HG03520 (cell line): ENCODE results near the gene CAPZB.

ENCODE experiments used
- ATAC-seq: cut with Tn5 transposase; IDR thresholded peaks from one replicate; pipeline ENCODE4 v1.9.1; 2021; ENCODE audit warnings: mild to moderate bottlenecking, moderate library complexity; ENCODE audit not compliant: unreplicated experiment

Gene CAPZB

GRCh38 chr1:19390901-19391595 is 94.3 kb downstream of the CAPZB start:
- no peak for ATAC-seq

- no peak for ATAC-seq
These were observed 95.0 kb downstream of the CAPZB start for GRCh38 chr1:19390166-19390850.

GRCh38 chr1:19388980-19389379 is 96.4 kb downstream of the CAPZB start:
- ATAC-seq = no peak

GRCh38 chr1:19387045-19387467 is 98.3 kb downstream of the CAPZB start:
- no peak for ATAC-seq

- ATAC-seq = no peak
These were observed 99.3 kb downstream of the CAPZB start for GRCh38 chr1:19385869-19386591.

GRCh38 chr1:19385221-19385620 is 100.1 kb downstream of the CAPZB start:
- no peak for ATAC-seq

- no peak for ATAC-seq
These were observed 100.6 kb downstream of the CAPZB start for GRCh38 chr1:19384772-19385187.

- ATAC-seq = no peak
These were observed 101.2 kb downstream of the CAPZB start for GRCh38 chr1:19384113-19384512.

GRCh38 chr1:19382222-19382621 is 103.1 kb downstream of the CAPZB start:
- no peak for ATAC-seq

GRCh38 chr1:19381261-19381660 is 104.1 kb downstream of the CAPZB start:
- ATAC-seq = no peak

- ATAC-seq = no peak
These were observed 107.3 kb downstream of the CAPZB start for GRCh38 chr1:19377812-19378718.

GRCh38 chr1:19376428-19377372 is 108.6 kb downstream of the CAPZB start:
- no peak for ATAC-seq

- no peak for ATAC-seq
These were observed 109.5 kb downstream of the CAPZB start for GRCh38 chr1:19375631-19376400.

GRCh38 chr1:19374926-19375325 is 110.4 kb downstream of the CAPZB start:
- ATAC-seq = no peak

- no peak for ATAC-seq
These were observed 111.1 kb downstream of the CAPZB start for GRCh38 chr1:19374083-19374801.

GRCh38 chr1:19373211-19374082 is 111.9 kb downstream of the CAPZB start:
- ATAC-seq = no peak

GRCh38 chr1:19372602-19373001 is 112.7 kb downstream of the CAPZB start:
- no peak for ATAC-seq
